ENCODE measurements around the gene CLTB. TPM values are rescaled to one million over a fixed set of nuclear protein-coding genes. Genes with fewer than 3 reads are reported as not detected.

The CLTB gene
- total and polyA plus RNA-seq, 2 of the 8 experiments (the other 6 are each of a cell fraction or from before 2014, with no cell fraction given) = 25.9 to 34.9 TPM

- no peak for TF ChIP-seq GTF2F1 (IDR thresholded peaks at IDR 0.05; ENCODE audit: borderline replicate concordance, low read depth, low read length)
Observed at GRCh38 chr5:176441921-176442323, 25.6 kb upstream of the CLTB start (continued).

Data from H1 (cell line).